Globus pallidus (tissue), 1 donor: ENCODE data around the gene KRT81.
"Not testable (repeated sequence)": the region's sequence is repeated elsewhere in the genome, so short reads cannot be mapped to it uniquely, and the experiment has no call there.

Experiments
- DNase-seq: peaks from one replicate; pipeline ENCODE4 v3.0.0-alpha.2; 2015; ENCODE audit warnings: low spot score

The KRT81 gene

DNA sequence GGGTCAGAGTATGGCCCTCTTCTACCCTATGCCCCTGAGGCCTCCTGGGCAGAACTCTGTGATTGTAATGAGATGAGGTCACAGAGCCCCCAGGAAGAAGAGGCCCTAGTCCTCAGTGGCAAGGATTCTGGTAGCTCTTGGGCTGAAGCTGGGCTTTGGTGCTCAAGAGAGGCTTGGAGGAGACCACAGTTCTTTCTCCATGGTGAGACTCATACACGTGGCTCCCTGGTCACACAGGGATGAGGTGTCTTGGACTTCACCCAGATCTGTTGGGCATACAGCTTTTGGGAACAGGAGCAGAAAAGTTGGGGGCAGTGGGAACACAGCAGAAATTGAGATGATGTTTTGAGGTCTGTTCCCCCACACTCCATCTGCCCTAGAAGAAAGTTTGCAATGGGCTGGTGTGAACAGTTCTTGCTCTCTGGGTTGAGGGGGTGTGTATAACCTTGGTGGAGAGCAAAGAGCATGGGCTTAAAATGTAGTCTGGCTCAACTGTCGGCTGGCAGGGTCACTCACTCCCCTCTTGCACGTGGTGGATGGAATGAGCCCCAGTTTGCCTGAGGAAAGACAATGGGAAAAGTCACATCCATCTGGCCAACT is 16.7 kb downstream of the KRT81 start, which contains the start of gene KRT86:
Gene KRT86, plus strand, starts transcription at position 125 of the 600 bp plus-strand sequence. CDS start 27,272 bp downstream, outside the sequence.
- no peak for DNase-seq

DNA sequence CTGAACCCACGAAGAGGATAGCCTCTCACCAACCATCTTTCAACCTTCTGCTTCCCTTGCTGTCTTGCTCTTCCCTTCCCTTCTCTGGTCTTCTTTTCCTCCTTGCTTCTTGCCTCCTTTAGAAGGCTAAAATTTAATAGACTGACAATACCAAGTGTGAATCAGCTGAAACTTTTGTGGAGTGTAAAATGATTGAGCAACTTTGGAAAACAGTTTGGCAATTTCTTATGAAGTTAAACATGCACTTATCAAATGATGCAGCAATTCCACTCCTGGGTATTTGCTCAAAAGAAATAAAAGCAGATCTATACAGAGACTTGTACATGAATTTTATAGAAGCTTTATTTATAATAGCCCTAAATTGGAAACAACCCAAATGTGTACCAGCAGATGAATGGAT is 20.2 kb downstream of the KRT81 start:
- no peak for DNase-seq

DNA sequence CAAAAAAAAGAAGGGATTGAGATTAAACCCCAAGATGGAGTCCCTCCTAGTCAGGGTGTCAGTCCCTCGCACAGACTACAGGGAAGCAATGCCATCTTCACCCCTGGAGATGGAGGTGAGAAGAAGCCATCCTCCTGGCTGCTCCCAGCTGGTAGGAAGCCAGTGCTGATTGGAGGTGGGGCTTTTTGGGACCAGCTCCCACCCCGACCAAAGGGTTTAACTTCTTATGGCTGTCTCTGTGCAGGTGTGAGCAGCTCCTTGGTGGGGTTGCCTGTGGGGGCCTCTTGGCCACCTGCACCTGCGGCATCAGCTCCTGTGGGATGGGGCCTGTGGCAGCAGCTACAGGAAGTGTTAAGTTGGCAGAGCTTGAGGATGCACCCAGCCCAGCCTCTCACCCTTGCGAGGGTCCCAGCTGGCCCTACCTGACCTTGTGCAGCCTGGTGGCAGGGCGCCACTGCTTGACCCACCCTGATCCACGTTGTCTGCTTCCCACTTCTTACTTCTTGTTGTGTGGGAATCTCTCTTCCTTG is 20.7 kb downstream of the KRT81 start:
- DNase-seq, result no peak

DNA sequence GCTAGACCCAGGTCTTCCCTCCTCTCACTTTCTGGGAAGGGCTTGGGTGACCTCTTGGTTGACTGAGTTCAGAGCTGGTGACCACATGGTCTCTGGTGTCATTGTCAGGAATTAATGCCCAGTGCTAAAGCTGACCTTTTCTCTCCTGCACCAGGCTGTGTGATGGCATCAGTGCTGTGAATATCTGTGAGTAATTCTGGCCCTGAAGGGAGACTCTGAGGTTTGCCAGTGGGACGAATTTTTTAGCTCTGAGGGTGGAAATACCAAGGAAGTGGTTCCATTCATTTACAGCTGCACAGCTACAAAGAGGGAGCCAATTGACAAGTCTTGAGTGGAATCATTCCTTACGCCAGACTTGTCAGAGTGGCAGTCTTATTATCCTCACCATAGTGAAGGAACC is 23.1 kb downstream of the KRT81 start:
- no peak for DNase-seq

DNA sequence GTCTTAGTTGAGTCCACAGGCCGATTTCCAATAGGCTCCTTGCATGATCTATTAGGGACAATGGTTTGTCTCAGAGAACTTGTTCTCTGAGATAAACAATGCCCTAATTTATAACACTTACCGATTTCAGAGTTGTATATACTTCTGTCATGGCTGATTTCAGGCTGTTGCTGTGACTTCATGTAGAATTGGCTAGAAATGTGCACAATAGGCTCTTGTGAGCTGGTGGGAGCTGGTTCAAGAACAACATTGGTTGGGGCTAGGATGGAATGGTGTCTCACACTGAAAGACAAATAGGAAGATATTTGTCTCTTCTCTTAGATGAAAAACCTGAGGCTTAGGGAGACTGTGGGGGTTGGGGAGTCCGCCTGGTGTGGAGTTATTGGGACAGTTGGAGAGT is 23.6 kb downstream of the KRT81 start:
- DNase-seq, result peak; percentile 78

DNA sequence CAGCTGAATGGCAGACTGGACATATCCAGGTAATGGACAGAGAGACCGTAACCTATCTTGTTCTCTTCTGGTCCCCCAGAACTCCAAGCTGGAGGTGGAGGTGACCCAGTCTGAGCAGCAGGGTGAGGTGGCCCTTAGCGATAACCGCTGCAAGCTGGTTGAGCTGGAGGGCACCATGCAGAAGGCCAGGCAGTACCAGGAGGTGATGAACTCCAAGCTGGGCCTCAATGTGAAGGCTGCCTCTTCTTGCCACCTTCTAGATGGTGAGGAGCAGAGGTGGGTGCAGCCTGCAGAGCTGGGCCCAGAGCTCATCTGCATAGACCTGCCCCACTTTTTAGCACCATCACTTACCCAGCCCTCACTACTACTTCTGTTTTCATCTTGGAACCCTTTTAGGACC is 24.1 kb downstream of the KRT81 start:
- no peak for DNase-seq

DNA sequence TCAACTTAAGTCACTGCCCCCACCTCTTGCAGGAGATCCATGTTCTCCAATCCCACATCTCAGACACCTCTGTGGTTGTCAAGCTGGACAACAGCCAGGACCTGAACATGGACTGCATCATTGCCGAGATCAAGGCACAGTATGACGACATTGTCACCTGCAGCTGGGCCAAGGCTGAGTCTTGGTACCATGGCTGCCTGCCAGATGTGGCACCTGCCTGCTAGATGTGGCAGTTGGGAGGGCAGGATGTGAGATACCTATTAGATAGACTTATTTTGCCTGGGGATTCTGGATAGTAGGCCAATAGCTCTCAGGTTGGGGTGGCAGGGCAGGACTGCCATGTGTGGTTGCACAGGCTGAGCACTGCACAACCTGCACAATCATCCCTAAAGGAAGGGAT is 24.8 kb downstream of the KRT81 start:
- no peak for DNase-seq

DNA sequence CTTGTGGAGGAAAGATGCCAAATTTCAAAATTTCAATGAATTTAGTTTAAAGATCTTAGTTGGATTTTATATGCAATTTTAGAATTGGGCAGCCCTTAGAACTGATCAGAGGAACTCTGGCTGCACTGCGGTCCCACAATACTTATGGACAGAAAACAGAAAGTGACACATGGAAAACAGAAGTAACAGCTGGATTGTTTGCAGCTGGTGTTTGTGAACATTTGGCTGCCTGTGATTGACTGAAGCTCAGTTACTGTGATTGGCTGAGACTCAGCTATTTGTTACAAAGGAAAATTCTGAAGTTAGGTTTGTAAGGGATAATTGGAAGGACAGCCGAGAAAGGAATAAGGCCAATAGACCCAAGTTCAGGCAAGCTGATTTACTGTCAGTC is 26.9 kb downstream of the KRT81 start:
- DNase-seq, result peak; percentile 76

DNA sequence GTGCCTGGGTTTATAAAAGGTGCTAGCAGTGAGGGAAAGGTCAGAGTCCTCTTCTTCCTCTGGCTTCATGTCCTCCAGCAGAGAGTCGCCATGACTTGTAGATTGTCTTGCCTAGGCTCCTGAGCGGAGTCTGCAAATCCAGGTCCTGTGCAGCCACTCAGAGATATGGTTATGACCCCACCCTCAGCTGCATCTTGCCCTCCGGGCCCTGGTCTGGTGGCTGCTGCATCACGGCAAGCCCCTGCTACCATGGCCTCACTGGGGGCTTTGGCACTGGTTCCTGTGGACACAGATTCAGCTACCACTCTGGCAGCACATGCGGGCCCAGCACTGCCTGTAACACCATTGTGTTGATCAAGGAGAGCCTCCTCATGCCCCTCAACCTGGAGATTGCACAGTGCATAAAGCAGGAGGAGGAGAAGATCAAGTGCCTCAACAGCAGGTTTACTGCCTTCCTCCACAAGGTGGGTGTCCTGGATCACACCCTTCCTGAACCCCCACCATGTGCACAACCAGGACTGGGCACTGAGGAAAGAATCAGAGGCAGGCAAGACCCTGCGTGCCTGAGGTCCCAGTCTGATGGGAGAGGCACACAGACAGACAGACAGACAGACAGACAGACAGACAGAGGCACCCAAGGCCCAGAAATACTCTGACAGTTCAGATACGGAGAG is 27.4 kb downstream of the KRT81 start:
- DNase-seq, result no peak

DNA sequence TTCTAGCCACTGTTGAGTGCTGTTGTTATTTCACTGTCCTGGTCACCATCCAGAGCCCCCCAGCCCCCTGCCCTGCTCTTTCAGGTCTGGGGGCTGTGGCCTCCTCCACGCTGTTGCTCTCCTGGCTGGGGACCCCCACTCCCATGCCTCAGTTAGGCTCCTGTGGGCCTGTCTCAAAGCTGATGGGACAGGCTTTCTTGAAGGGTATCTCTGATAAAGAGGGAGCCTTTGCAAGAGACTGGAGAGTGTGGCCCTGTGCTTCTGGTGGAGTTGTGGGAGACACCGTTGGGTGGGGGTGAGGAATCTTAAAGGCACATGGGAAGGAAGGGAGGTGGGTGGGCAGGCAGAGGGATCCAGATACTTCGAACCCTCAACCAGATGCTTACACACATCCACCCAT is 29.0 kb downstream of the KRT81 start:
- no peak for DNase-seq

DNA sequence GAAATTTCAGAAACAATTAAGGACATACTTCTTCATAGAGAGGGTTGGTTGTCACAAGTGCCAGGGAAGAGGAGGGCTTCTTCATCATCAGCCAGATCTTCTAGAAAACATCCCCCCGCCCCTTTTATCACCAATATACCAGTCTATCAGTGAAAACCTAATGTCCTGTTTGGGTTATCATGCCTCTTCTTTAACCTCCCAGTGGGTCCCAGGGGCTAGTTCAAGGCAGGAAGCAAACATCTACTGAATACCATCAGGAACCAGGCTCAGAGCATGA is 30.2 kb downstream of the KRT81 start:
- no peak for DNase-seq

DNA sequence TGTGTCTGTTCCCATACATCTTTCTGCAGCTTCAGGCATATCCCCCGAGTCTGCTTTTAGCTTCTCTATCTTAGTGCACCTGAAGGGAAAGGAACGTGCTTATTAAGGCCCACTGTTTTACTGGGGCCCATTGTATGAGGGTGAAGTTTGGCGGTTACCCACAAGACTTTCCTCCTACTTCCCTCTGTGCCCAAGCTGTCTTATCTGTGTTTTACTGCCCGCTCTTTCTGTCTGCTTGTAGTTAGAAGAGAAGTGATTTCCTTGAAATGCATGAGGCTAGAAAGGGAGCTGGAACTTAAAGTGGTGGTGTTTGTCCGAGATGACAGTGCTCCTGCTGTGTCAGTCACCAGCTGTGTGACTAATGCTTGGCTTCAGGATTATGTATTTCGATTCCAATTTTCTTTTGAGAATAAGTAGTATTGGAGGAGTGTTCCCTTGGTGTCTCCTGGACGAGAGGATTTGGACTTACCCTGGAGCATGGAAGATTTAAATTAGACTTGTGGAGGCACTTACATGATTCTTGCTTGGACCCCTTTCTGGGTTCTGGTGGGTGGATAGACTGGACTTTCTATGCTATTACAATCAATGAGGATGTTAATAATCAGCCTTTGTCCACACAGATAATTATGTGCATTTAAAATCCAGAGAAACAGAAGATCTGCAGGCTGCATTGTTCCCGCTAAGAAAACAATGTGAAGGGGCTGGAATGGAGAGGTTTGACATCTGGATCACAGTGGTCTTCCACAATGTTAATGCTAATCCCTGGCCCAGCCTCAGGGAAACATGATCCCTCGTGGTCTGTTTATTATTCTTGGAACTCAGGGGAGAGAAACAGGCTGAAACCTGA is 30.8 kb downstream of the KRT81 start:
- DNase-seq, result peak; percentile 76

DNA sequence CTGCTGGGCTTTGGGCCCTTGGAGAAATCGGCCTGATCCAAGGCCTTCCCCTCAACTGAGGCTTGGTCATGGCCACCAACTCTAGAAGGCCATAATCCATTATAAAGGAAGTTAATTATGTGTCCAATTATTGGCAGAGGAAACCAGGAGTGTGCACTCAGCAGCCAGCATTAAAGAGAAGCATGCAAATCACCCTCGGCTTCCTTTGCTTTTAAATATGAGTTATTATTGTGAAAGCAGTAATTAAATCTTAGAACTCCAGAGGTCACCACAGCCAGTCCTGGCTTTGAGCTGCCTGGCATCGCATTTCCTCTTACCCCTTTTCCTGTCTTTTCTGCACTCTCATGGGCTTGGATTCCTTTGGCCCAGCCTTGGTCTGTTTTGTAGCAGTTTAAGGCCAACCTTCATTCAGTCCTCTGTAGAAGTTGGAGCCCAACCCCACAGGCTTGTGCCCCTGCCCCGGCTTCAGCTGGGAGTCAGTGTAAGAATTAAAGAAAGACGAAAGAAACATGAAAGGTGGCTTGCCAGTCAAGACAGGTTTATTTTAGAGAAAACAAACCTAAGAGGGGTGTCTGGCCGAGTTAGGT is 31.6 kb downstream of the KRT81 start:
- DNase-seq, result no peak

DNA sequence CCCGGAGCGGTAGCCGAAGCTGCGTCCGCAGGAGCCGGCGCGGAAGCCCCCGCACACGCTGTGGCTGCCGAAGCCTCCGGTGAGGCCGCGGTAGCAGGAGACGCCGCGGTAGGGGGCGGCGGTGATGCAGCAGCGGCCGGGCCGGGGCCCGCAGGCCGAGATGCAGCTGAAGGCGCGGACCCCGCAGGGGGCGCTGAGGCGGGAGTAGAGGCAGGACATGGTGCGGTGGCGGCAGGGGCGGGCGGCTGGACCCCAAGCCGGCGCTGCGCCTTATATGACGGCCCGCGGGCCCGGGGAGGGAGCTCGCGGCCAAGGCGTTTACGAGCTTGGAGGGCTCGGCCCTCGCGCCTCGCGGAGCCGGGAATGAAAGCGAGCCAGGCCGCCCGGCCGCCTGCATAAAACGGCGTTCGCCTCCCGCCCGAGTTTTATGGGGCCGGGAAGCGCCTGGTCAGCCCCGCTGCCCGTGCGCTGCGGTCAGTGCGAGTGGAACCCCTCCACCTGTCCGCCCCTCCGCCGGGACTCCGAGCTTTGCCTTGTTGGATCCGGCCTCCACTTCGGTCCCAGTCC is 32.9 kb downstream of the KRT81 start:
- DNase-seq, result no peak

DNA sequence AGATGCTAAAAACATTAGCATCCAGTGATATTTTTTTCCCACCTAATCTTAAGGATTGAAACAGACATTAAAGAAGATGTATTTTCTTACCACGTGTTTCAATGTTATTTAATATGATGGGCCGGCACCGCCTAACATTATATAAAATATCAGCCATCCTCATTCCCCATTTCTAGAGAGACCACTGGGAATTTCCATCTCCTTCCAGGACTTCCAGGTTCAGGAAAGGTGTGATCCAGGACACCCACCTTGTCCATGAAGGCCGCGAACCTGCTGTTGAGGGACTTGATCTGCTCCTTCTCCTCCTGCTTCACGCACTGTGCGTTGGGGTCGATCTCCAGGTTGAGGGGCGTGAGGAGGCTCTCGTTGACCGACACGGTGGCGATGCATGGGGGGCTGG is 33.4 kb downstream of the KRT81 start:
- not testable (repeated sequence) for DNase-seq

DNA sequence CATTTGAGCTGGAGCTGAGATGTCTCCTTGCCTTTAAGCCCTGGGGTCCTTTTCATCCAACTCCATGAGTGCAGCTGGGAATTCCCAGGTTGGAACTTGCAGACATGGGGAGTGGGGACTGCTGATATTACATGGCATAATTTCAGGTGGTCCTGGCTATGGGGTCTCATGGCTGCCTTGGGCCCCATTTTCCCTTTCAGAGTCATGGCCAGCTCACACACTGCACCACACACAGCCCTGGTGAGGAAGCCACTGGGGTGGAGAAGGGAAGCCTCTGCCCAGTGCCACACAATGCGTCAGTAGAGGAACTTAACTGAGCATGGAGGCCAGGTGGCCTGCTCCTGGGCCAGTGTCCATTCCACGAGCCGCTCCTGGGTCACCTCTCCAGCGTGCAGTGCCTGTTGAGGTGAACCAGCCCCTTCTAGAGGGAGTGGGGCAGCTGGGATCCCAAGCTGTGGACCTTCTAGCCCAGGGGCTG is 34.2 kb downstream of the KRT81 start:
- no peak for DNase-seq

DNA sequence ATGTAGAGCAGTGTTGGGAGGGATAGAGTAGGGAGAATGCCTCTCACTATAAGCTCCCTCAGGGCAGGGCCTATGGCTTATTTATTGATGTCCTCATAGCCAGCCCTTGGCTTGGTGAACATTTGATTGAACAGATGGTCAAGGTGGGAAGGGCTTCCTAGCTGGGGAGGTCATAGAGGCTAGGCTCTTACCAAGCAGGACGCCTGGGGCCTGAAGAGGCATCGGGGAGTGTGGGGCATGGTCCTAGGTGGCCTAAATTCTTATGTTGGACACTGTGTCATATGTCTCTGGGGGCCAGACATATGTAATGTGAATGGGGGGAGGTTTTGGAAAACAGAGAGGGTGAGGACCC is 34.8 kb downstream of the KRT81 start:
- DNase-seq, result no peak

DNA sequence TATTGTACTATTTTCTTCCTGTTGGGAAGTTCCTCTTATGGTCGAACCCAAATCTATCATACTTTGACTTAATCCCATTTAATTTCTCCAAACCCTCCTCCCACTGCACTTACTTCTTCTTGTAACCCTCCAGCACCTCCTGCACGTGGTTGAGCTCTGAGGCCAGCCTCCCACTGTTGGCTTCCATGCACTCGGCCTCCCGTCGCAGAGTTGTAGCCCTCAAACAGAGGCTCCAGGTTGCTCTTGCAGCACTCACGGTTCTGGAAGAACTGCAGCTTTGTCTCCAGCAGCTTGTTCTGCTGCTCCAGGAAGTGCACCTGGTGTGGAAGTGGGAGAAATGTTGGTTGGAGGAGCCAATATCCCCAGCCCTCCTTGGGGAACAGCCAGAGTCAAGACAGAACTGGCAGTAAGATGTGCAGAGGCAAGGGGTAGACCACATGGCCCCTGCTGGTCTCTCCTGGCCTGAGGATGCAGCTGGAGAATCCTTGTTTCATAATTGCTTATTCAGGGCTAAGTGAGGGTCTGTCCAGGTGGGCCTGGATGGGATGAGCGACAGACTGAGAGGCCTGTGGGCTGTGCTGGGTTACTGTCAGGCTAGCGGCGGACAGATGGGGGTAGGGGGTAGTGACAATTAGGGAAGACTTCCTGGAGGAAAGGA is 35.3 kb downstream of the KRT81 start:
- DNase-seq, result no peak

DNA sequence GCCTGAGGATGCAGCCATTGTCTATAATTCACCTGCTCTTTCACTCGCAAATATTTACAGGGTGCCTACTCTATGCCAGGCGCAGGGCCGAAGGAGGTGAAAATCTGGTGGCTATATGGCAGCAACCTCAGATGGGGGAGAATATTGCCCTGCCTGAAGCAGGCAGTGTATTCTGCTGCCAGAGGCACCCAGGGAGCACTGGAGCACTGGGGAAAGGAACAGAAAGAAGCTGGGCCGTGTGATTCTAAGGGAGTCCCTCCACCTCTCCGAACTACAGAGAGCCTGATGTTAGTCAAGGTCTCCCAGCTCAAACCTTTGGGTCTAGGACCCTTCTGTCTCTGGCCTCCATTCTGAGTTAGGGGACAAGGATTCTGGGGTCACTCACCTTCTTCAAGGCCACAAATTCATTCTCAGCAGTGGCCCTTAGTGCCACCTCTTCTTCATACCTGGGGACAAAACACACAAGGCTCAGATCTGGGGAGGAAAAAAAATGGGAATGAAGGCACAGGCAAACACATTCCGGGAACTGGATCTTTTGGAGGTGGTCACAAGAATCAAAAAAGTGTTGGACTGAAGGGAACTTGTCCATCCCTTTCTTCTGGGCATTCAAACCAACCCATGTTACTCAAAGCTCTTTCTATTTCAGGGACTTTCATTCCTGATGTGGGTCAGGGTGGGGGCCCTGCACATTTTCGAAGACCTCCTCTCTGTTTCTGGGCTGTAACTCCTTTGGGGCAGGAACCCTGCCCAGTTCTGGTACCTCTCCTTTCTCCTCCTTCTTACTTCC is 36.2 kb downstream of the KRT81 start:
- no peak for DNase-seq

DNA sequence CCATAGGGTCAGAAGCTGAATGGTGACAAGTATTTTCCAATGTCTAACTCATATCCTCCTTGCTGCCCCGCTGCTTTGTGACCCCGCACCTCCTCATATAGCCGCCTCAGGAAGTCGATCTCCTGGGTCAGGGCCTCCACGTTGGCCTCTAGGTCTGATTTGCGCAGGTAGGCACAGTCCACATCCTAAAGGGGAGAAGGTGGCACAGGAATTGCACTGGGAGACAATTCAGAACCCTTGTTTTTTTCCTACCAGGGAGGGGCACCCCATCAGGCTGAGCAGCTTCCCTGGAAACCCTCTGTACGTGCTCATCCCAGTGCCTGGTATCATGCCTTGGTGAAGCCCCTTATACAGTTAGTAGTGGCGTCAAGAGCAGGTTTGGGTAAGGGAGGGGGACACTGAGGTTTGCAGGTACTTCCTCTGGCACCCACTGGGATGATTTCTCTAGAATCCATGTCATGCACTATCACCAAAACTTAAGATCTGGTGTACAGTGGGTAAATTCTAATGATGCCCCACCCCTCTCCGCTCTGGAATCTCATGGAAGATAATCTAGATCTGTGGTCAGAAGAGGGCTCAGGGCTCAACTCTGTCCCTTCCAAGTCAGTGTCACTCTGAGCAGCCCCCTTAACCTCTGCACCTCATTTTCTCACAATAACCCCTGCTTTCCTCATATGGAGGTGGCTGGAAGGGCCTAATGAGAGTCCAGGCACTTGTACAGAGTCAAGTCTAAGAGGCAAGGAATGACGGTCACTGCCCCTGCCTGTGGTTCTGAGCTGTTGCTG is 37.0 kb downstream of the KRT81 start:
- DNase-seq, result no peak
